ENCODE data around the gene NTMT1.
"Not testable (repeated sequence)": the region's sequence is repeated elsewhere in the genome, so short reads cannot be mapped to it uniquely, and the experiment has no call there.

The NTMT1 gene

DNA sequence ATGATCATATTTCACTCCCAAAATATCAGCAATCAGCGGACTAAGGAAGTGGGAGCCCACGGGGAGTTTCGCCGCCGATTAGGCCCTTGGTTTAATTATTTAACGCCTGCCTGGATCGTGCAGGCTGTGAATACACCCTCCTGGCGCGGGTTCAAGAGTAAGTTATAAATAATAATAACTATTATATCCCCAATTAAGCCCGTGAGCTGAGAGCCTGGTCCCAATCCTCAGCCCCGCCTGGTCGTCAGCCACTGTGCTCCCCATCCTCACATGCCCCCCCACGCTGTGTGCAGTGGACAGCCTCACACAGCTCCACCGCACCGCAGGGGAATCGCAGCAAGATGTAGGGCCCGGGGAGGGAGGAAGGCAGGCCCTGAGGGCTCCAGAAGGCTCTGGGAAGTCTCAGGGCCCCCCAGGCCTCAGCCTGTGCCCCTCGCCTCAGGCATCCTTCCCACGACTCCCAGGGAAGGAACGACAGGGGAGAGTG lies 28.6 kb downstream of the NTMT1 start:
- no peak for DNase-seq (ENCODE audit: low spot score)

DNA sequence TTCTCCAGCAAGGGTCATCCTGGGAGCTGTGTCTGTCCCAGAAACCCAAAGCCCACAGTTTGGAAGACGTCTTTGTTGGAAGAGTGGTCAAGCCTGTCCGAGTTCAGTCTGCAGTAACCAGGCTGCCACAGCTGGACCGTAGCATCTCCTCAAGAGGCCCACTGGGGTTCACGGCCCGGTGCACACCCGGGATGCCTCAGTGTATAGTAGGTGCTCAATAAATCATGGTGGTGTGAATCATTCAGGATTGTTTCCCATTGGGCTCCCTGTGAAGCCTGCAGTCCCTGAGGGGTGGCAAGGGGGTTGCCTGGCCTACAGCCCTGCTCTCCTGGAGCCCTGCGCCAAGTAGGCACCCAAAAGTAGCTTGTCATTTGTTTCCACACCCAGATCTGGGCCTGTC lies 29.2 kb downstream of the NTMT1 start:
- no peak for DNase-seq (ENCODE audit: low spot score)

DNA sequence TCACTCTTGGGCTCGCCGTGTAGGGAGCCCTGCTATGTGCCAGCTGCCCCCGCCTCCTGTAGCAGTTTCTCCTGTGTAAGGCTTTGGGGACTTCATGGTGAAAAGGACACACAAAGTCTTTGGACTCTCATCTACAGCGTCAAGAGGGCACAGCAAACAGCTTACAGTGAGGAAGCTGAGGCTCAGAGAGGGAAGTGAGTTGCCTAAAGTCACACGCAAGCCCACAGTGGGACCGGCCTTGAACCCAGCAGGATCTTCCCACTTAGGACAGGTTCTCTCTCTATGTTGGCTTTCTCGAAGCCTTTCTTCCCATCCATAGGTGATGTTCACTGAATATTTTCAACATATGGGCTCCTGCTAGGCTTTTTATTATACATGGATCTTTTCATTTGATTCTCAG lies 29.7 kb downstream of the NTMT1 start:
- DNase-seq (ENCODE audit: low spot score), result no peak

DNA sequence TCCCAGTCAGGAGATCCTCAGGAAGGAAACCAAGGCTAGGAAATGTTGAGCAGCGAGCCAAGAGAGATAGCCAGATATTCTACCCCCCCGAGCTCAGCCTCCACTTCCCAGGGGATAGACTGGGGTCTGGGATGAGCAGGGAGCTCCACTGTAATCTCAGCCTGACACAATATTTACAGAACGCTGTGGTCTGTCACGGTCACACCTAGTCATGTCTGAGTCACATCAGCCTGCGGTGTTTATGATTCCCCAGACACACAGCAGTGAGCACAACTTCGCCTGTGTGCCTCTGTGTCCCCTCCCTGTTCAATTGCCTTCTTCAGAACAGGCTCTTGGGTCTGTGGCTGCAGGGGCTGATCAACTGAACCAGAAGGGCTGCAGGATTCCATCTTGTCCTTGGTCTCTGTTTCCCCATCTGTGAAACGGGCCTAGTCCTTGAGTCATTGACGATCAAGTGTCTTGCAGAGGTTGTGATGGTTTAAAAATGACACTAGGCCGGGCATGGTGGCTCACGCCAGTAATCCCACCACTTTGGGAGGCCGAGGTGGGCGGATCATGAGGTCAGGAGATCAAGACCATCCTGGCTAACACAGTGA lies 30.9 kb downstream of the NTMT1 start:
- DNase-seq (ENCODE audit: low spot score), result no peak

DNA sequence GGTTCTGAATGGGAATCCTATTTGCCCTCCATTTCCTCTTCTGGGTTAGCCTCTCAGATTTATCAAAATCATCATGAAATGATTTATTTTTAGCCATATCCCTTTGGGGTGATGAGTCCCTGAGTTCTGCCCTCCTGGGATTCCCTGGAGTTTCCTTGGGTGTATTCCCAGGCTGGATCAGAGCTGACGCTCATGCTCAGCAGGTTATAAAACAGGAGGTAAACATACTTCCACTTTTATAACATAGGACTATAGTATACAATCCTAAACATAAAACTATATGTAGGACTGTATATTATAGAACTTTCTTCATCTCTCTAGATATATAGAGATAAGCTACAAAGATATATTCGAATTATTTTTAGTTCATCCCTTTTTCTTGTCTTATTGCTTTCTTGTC lies 35.1 kb downstream of the NTMT1 start:
- DNase-seq (ENCODE audit: low spot score), result no peak

DNA sequence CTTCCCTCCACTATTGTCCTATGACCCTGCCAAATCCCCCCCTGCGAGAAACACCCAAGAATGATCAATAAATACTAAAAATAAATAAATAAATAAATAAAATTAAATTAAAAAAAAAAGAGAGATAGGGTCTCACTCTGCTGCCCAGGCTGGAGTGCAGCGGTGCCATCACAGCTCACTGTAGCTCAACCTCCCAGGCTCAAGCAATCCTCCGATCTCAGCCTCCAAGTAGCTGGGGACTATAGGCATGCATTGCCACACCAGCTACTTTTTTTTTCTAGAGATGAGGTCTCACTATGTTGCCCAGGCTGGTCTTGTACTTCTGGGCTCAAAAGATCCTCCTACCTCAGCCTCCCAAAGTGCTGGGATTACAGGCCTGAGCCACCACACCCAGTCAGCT lies 36.3 kb downstream of the NTMT1 start:
- not testable (repeated sequence) for DNase-seq (ENCODE audit: low spot score)

DNA sequence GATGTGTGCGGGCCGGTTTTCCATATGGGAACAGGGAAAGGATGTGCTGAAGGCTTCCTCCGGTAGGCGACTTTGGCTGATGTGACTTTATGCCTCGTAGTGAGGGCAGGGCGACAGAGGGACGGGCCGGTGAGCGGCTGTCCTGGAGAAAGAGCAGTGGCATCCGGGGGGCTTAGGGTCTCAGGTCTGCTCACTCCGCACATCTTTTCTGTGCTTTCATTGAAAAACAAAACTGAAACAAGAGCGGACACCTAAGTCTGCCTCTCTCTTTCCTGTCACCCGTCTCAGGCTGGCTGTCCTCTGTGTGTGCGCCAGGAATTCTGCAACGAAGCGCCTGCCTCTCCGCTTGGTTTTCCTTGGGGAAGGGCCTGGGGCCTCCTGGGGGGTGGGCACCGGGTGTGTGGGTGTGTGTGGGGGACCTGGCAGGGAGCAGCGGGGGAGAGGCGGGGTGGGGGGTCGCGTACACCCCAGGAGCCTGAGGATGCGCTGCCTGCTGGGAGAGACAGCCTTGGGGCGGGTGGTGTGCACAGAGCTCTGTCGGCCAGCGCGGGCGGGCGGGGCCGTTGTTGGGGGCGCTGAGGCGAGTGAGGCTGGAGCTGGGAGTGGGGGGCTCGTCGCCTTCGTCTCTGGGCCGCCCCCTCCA lies 38.9 kb downstream of the NTMT1 start:
- DNase-seq (ENCODE audit: low spot score), result no peak

DNA sequence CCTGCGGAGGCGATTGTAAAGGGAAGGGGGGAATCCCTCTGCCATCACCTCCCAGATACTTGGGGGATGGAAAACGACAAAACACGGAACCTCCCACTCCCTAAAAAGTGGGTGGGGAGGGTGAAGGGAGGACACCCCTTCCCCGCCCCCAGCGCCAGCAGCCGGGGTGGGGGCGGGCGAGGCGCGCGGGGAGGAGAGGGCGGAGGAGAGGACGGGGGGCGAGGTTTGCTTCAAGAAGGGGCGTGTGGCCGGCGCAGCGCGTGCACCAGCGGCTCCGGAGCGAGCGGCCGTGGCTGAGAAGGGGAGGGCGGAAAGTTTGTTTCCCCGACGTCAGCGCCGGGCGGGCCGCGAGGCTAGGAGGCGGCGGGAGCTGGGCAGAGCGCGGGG lies 39.4 kb downstream of the NTMT1 start, which contains the start of gene PRRX2:
Gene PRRX2 (plus strand): TSS at position 259 of the 387 bp plus-strand sequence. CDS start 221 bp downstream, outside the sequence.
- DNase-seq (ENCODE audit: low spot score), result no peak

DNA sequence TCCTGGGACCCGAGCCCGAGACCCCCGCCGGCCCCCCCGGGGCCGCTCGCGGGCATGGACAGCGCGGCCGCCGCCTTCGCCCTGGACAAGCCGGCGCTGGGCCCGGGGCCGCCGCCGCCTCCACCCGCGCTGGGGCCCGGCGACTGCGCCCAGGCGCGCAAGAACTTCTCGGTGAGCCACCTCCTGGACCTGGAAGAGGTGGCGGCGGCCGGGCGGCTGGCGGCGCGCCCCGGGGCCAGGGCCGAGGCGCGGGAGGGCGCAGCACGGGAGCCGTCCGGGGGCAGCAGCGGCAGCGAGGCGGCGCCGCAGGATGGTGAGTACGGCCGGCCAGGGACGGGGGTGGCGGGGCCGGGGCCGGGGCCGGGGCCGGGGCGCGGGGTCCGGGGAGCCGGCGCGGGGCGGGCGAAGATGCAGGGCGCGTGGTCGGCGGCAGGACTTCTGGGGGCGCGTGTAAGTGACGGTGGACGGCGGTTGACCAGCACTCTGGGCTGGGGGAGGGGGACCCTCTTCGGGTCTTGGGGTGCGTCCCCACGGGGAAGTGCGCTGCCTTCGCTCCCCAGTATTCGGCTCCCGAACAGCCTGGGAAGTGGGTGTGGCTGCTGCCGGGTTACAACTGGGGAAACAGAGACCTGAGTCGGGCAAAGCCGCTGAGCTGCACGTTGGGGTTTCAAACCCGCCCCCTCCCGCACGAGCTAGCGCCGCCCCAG lies 40.0 kb downstream of the NTMT1 start:
- DNase-seq (ENCODE audit: low spot score), result no peak

DNA sequence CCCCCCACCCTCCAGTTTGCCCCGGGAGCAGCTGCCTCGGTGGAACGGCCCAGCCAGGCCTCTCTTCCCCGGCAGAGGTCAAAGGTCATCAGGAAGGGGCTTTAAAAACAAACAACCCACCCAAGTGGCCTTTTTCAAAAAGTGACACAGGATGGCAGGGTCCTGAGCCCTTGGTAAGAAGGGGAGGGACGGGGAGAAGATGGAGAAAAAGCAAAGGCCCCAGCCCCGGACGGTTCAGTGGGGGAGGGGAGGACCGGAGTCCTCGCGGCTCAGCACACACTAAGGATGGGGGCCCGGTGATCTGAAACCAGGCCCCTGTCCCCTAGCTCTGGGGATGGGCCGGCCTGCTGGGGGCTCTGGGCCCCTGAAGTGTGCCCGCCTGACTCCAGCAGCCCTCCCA lies 40.6 kb downstream of the NTMT1 start:
- no peak for DNase-seq (ENCODE audit: low spot score)

DNA sequence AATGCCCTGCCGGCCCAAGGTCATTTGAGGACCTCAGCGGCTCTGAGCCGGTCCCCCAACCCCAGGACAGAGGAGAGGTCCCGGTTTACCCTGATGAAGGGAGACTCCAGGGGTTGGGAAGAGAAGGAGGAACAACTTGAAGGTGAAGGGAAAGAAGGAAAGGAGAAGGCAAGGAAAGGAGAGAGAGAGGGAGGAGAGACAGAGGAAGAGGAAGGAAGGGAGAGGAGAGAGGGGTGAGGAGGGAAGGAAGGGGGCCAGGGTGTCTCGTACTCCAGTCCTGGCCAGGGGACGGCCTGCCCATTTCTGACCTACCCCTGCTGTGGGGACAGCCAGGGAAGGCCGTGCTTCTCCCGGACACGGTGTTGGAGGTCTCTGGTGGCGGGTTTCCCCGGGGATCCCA lies 41.4 kb downstream of the NTMT1 start:
- no peak for DNase-seq (ENCODE audit: low spot score)

DNA sequence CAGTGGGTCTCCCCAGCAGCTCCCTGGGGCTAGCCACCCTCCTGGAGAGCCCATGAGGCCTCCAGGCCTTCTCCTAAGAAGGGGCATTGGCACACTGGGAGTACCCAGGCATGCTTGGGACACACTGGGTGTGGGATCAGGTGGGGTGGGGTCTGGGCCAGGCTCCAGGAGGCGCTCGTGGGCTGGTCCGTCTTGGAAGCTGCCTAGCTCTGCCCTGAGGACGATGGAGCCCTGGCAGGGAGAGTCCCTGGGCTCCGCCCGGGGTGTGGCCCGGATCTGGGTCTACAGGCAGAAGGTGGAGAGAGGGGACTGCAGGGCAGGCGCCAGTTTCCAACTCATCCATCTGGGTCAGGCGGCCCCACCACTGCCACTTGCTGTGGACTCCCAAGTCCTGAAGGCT lies 41.9 kb downstream of the NTMT1 start:
- DNase-seq (ENCODE audit: low spot score), result no peak

DNA sequence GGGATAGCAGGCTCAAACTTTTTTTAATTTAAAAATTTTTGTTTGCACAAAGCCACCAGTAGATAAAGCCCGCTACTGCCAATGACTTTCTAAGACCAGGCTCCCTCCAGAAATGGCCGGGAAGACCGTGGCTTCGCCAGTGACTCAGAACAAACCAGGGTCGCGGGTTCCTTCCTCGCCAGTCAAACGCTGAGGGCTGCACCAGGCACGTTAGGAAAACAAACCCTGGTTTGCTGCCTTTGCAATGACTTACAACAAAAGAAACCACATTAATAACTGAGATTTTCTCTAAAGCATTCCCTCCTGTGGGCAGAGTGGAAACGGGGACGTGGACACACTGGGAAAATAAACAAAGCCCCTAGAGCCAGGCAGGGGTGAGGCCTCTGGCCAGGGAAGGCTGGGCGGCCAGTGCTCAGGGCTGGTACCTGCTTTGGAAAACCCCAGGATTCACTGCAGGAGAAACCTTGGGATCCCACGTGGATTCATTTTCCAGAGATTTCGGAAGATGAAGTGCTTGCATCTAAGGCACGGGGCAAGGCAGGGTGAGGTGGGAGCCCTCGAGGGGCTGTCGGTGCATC lies 43.3 kb downstream of the NTMT1 start:
- no peak for DNase-seq (ENCODE audit: low spot score)

DNA sequence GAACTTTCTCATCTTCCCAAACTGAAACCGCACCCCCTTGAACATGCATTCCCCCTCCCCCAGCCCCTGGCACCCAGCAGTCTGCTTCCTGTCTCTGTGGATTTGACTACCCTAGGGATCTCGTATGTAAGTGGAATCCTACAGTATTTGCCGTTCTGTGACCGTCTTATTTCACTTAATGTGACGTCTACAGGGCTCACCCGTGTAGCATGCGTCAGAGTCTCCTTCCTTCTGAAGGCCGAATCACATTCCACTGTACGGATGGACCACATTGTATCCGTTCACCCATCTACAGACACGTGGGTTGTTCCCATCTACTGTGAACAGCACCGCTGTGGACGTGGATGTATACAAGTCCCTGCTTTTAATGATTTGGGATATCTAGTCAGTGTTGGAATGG lies 44.0 kb downstream of the NTMT1 start:
- no peak for DNase-seq (ENCODE audit: low spot score)

DNA sequence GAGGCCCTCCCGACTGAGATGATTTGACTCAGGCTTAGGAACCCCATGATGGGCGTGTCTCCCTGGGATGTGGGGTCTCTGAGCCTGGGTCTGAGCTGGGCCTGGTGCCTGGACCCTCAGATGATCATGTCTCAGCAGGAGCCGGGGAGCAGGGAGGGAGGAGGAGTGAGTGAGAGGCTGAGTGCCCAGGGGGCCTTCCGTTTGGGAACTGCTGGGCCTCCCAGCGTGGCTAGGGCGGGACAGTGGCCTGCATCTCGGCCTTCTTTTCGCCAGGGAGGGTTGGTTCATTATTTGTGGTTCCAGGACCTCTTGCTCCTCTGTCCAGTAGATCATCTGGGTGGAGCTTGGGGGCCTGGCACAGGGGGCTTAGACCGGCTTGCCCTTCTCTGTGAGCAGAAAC lies 45.1 kb downstream of the NTMT1 start:
- no peak for DNase-seq (ENCODE audit: low spot score)

DNA sequence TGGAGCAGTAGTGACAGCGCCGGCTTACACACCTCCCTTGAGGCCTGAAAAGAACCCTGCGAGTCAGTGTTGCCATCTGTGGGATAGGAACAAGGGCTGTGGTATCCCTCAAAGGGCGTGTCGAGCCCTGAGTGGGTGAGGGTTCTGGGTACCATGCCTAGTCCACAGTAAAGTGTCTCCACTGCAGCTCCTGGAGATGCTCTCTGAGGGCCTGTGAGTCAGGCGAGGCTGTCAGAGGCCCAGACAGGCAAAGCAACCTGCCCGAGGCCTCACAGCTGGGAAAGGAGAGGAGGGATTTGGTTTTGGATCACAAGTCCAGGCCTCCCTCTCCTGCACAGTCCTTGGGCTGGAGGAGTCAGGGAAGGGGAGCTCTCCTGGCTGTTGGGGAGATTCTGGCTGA lies 45.6 kb downstream of the NTMT1 start:
- no peak for DNase-seq (ENCODE audit: low spot score)

DNA sequence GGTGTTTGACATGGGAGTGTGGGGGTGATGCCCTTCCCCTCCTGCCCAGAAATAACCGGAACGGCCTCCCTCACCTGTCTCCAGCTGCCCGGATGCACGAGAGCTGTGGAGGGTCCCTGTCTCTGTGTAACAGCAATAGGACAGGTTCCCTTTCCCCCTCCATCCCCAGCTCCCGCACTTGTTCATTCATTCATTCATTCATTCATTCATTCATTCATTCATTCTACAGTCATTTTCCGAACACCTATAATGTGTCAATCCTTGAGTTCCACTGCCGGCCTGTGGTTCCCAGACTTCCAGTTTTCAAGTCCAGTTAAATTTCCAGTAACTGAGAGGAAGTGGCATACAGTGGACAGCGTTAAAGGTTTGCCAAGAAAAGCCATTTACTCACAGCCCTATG lies 46.7 kb downstream of the NTMT1 start:
- no peak for DNase-seq (ENCODE audit: low spot score)

DNA sequence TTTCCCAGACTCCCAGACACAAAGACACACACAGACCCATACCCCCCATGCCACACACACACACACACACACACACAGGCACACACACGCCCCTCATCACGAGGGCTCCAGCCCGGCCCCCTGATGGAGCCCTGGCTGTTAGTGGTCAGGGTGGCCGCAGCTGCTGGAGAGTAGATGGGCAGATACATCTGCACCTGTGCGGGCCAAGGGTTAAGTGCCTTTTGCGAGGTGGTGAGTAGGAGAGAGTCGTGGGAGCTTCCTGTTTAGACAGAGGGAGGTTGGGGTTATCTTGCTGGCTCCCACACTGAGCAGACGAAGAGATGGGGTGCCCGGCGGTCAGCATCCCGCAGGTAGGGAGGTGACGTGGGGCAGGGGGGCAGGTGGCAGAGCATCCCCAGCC lies 47.6 kb downstream of the NTMT1 start:
- DNase-seq (ENCODE audit: low spot score), result no peak

DNA sequence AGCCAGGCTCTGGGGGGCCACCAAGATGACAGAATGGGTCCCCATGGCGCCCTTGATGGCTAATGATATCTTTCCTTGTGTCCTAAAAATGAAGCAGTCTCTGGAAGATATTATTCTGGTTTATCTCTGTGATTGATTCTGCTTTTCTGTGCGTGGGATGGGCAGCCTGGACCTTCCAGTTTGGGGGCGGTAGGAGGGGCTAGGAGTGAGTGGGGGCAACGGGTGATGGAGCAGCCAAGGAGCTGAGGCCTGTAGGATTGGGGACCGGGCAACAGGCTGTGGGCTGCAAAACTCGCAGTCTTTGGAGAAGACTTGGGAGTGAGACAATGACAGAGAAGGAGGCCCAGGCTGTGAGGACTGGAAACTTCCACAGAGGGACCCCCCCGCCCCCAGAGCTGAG lies 48.3 kb downstream of the NTMT1 start:
- DNase-seq (ENCODE audit: low spot score), result no peak

DNA sequence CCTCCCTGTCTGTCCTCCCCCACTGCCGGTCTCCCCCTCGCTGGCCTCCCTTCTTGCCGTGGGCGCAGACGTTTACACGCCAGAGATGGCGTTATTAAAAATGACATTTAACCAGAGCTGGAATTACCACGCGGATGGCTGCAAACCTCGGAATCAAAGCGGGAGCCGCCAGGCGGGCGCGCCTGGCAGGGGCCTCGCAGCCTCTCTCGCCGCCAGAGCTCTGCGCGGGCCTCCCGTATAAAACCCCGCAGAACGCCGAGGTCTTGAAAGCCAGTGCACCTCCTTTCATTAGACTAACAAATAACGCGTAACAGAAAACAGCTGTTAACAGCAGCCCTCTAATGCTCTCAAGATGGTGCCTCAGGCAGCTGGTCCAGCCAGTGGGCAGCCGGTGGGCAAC lies 49.7 kb downstream of the NTMT1 start:
- DNase-seq (ENCODE audit: low spot score), result no peak

DNA sequence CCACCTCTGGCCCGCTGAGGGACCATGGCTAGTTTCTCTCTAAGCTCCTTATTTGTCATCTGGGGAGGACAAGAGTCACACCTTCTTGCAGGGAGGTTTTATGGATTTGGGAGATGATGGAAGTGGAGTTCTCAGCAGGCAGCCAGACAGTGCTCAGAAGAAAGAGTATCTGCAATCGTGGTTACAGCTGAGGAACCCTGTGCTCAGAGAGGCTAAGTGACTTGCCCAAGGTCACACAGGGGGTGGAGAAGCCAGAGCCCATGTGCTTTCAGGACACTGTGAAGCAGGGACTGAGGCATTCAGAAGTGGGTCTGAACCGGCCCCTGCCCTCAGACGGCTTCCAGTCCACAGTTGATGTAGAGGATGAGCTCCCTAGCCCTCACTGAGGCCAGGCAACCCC lies 50.3 kb downstream of the NTMT1 start:
- DNase-seq (ENCODE audit: low spot score), result no peak

DNA sequence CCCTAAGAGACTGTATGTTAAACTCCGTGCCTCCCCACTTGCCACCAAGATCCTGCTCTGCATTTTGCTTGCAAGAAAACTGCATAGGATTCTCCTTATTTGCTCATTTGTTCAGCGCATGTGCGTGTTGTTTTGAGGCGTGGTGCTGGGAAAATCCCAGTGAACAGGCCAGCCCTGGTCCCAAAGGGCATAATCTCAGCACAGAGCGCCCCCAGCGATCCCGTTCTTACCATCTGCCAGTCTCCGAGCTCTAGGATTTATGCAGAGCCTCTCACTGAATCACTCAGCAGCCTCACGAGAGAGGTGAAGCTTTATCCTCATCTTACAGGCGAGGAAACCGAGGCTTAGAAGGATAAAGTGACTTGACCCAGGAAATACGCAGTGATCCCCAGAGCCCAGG lies 51.0 kb downstream of the NTMT1 start:
- DNase-seq (ENCODE audit: low spot score), result peak; percentile 77

DNA sequence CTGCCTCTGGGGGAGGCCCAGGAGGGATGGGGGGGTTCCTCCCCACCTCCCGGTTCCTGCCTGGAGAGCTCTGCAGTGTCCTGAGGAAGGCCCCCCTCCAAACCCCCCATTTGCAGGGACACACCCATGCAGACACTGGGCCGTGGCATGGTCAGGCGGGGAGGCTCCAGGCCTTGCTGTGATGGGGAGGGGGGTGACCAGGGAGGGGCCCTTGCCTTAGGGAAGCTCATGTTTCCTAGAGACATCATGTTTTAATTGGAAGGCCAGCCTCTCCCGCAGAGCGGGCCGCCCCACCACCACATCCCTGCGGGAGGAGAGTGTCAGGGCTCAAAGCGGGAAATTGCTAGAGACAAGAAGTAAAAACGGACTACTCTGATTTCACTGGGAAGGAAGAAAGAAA lies 51.5 kb downstream of the NTMT1 start:
- DNase-seq (ENCODE audit: low spot score), result peak; percentile 53
